ENCODE measurements around the gene LHX8. TPM values are rescaled to one million over a fixed set of nuclear protein-coding genes. Genes with fewer than 3 reads are reported as not detected.

Gene LHX8
- total RNA-seq, 2 donors from 2014 or later = 0.74 TPM; not detected in 1

- H3K27ac ChIP-seq = no peak overlapping the region
- no peak for DNase-seq (ENCODE audit: low spot score)
- H3K27me3 ChIP-seq (replicated peaks; ENCODE audit: insufficient read depth) = peaks cover 24% of the 10 kb centered on the region
- intact Hi-C loops (cut with DNase I) = no loop called here
- H3K4me3 ChIP-seq = no peak overlapping the region
- 5% methylated on average over 37 of the region's 37 CpGs for WGBS
- no peaks in the 10 kb centered on the region for H3K36me3 ChIP-seq
- no peaks in the 10 kb centered on the region for H3K4me1 ChIP-seq (replicated peaks)
- no peaks in the 10 kb centered on the region for H3K9me3 ChIP-seq
- no peak for TF ChIP-seq CTCF (IDR thresholded peaks at IDR 0.05)
- no peak for TF ChIP-seq POLR2A (IDR thresholded peaks at IDR 0.05)
- no peak for TF ChIP-seq POLR2AphosphoS5 (IDR thresholded peaks at IDR 0.05)
These were observed 2.9 kb downstream of the LHX8 start for GRCh38 chr1:75136921-75137641.

GRCh38 chr1:75152092-75152491 lies 17.9 kb downstream of the LHX8 start:
- H3K4me3 ChIP-seq = no peak overlapping the region
- H3K4me1 ChIP-seq (replicated peaks) = no peaks in the 10 kb centered on the region
- no peaks in the 10 kb centered on the region for H3K27me3 ChIP-seq (replicated peaks; ENCODE audit: insufficient read depth)
- no peaks in the 10 kb centered on the region for H3K36me3 ChIP-seq
- intact Hi-C loops (cut with DNase I) = no loop called here
- H3K9me3 ChIP-seq = no peaks in the 10 kb centered on the region
- WGBS = 74% methylated on average over 2 of the region's 2 CpGs
- DNase-seq (ENCODE audit: low spot score) = no peak
- TF ChIP-seq POLR2AphosphoS5 (IDR thresholded peaks at IDR 0.05) (no peak), POLR2A (IDR thresholded peaks at IDR 0.05) (no peak), CTCF (IDR thresholded peaks at IDR 0.05) (no peak)
- no peak overlapping the region for H3K27ac ChIP-seq

GRCh38 chr1:75159154-75159553 lies 25.0 kb downstream of the LHX8 start:
- H3K4me1 ChIP-seq (replicated peaks) = no peaks in the 10 kb centered on the region
- H3K36me3 ChIP-seq = no peaks in the 10 kb centered on the region
- no peaks in the 10 kb centered on the region for H3K27me3 ChIP-seq (replicated peaks; ENCODE audit: insufficient read depth)
- no peak for DNase-seq (ENCODE audit: low spot score)
- 87% methylated on average over 3 of the region's 3 CpGs for WGBS
- H3K27ac ChIP-seq = no peak overlapping the region
- no peaks in the 10 kb centered on the region for H3K9me3 ChIP-seq
- TF ChIP-seq POLR2A (IDR thresholded peaks at IDR 0.05) (no peak), CTCF (IDR thresholded peaks at IDR 0.05) (no peak), POLR2AphosphoS5 (IDR thresholded peaks at IDR 0.05) (no peak)
- H3K4me3 ChIP-seq = no peak overlapping the region
- intact Hi-C loops (cut with DNase I) = no loop called here

GRCh38 chr1:75165264-75165663 lies 31.1 kb downstream of the LHX8 start:
- intact Hi-C loops (cut with DNase I) = no loop called here
- H3K4me3 ChIP-seq = no peak overlapping the region

More at GRCh38 chr1:75165264-75165663, 31.1 kb downstream of the LHX8 start:
- no peaks in the 10 kb centered on the region for H3K36me3 ChIP-seq
- no peaks in the 10 kb centered on the region for H3K4me1 ChIP-seq (replicated peaks)
- TF ChIP-seq POLR2A (IDR thresholded peaks at IDR 0.05) (no peak), CTCF (IDR thresholded peaks at IDR 0.05) (no peak), POLR2AphosphoS5 (IDR thresholded peaks at IDR 0.05) (no peak)
- H3K9me3 ChIP-seq = no peaks in the 10 kb centered on the region
- no peaks in the 10 kb centered on the region for H3K27me3 ChIP-seq (replicated peaks; ENCODE audit: insufficient read depth)
- H3K27ac ChIP-seq = no peak overlapping the region
- no peak for DNase-seq (ENCODE audit: low spot score)

Measured in prostate gland (tissue), 2 donors.